ENCODE measurements around the gene LSM7.

The LSM7 gene

GRCh38 chr19:2326699-2327360, 1.6 kb downstream of the LSM7 start:
- Mint-ChIP-seq H3K27me3 (no peaks in the 10 kb centered on the region), H3K36me3 (peaks cover 4% of the 10 kb centered on the region), H3K9me3 (ENCODE audit: low read depth) (no peaks in the 10 kb centered on the region), H3K4me1 (ENCODE audit: low read depth) (peaks cover 61% of the 10 kb centered on the region), H3K4me3 (peak overlapping the region; percentile 98), H3K27ac (peak overlapping the region; percentile 99)

- Mint-ChIP-seq H3K27ac (no peak overlapping the region), H3K9me3 (ENCODE audit: low read depth) (no peaks in the 10 kb centered on the region), H3K36me3 (peaks cover 4% of the 10 kb centered on the region), H3K4me1 (ENCODE audit: low read depth) (peaks cover 47% of the 10 kb centered on the region), H3K4me3 (peak overlapping the region; percentile 72), H3K27me3 (no peaks in the 10 kb centered on the region)
Measured at GRCh38 chr19:2325281-2326046, 2.9 kb downstream of the LSM7 start.

DNA sequence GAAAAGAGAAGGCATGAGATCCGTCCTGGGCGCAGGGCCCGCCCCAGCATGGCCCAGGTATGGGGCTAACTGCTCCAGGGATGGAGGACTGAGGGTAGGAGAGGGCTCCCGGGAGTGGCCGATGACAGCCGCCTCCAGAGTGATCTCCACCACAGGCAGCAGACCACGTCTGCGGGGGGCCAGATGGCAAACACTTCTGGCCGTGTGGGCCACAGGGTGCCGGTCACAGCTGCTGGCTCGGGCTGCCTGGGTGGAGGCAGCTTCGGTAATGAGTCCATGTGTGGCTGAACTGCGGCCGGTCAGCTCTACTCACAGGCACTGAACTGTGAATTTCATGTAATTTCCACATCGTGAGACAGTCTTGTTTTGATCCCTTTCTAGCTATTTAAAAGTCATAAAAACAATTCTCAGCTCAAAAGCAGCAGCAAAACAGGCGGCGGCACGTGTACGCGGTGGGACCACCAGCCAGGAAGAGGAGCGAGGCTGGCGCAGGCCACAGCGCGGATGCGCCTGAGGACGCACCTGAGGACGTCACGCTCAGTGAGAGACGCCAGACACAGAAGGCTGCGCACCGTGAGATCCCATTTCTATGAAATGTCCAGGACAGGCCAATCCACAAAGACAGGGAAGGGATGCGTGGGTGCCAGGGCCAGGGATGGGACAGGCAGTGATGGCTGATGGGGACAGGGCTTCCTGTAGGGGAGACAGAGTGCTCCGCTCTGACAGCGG, 4.0 kb downstream of the LSM7 start:
- Mint-ChIP-seq H3K36me3 (peaks cover 4% of the 10 kb centered on the region), H3K27ac (peak overlapping the region; percentile 34), H3K4me1 (ENCODE audit: low read depth) (peaks cover 38% of the 10 kb centered on the region), H3K9me3 (ENCODE audit: low read depth) (no peaks in the 10 kb centered on the region), H3K27me3 (no peaks in the 10 kb centered on the region), H3K4me3 (no peak overlapping the region)

DNA sequence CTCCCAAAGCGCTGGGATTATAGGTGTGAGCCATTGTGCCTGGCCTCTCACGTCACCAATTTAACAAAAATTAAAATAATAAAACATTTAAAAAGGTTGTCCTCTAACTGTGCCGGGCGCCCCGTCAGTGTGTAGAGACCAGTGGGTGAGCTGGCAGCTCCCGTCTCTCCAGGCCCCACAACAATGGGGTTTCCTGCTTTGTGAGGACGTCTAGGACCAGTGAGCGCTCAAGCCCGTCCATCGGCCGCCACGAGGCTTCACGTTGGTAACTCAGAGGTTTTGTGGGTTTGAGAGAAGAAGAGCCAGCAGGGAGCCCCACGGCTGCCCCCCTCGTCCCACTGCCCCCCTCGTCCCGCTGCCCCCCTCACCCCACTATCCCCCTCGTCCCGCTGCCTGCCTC, 4.7 kb downstream of the LSM7 start:
- Mint-ChIP-seq H3K4me3 (no peak overlapping the region), H3K4me1 (ENCODE audit: low read depth) (peaks cover 35% of the 10 kb centered on the region), H3K9me3 (ENCODE audit: low read depth) (no peaks in the 10 kb centered on the region), H3K36me3 (peaks cover 4% of the 10 kb centered on the region), H3K27ac (no peak overlapping the region), H3K27me3 (no peaks in the 10 kb centered on the region)

GRCh38 chr19:2321565-2322283, 6.7 kb downstream of the LSM7 start:
- H3K27me3 Mint-ChIP-seq: no peaks in the 10 kb centered on the region
- H3K27ac Mint-ChIP-seq: no peak overlapping the region
- peaks cover 22% of the 10 kb centered on the region for H3K4me1 Mint-ChIP-seq (ENCODE audit: low read depth)
- H3K36me3 Mint-ChIP-seq: no peaks in the 10 kb centered on the region
- no peak overlapping the region for H3K4me3 Mint-ChIP-seq
- no peaks in the 10 kb centered on the region for H3K9me3 Mint-ChIP-seq (ENCODE audit: low read depth)

DNA sequence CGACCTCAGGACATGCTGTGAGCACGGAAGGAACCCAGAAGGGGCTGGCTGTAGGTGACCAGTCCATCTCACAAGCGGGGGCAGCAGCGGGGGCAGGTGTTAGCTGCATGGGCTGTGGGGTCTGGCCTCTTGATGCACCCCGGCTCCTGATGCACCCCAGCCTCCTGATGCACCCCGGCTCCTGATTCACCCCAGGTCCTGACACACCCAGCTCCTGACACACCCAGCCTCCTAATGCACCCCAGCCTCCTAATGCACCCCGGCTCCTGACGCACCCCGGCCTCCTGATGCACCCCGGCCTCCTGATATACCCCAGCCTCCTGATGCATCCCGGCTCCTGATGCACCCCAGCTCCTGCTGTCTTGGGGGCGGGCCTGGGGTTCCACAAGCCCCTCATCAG, 7.4 kb downstream of the LSM7 start:
- no peaks in the 10 kb centered on the region for H3K9me3 Mint-ChIP-seq (ENCODE audit: low read depth)
- no peaks in the 10 kb centered on the region for H3K27me3 Mint-ChIP-seq
- no peak overlapping the region for H3K4me3 Mint-ChIP-seq
- no peaks in the 10 kb centered on the region for H3K36me3 Mint-ChIP-seq
- H3K27ac Mint-ChIP-seq: no peak overlapping the region
- peaks cover 14% of the 10 kb centered on the region for H3K4me1 Mint-ChIP-seq (ENCODE audit: low read depth)

- Mint-ChIP-seq H3K4me3 (no peak overlapping the region), H3K9me3 (ENCODE audit: low read depth) (no peaks in the 10 kb centered on the region), H3K4me1 (ENCODE audit: low read depth) (peaks cover 6% of the 10 kb centered on the region), H3K27me3 (peaks cover under 1% of the 10 kb centered on the region), H3K36me3 (no peaks in the 10 kb centered on the region), H3K27ac (no peak overlapping the region)
Measured at GRCh38 chr19:2320049-2320448, 8.3 kb downstream of the LSM7 start.

DNA sequence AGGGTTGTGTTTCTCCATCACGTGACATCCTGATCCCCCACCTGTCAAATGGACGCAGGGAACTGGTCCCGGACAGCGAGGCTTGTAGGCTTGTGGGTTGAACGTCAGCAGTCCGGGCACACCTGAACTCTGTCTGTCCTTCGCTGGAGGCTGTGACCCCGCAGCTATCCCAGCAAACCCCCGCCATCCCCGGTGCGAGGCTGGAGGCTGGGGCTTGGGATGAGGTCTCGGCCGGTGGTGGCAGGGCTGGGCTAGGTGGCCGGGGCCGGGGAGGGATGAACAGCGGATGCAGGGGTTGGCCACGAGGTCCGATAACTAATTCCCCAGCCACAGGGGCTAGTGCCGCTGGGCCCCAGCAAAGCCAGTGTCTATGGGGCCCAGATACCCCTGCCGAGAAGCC, 8.8 kb downstream of the LSM7 start:
- Mint-ChIP-seq H3K27ac (no peak overlapping the region), H3K36me3 (no peaks in the 10 kb centered on the region), H3K4me3 (no peak overlapping the region), H3K27me3 (peaks cover 3% of the 10 kb centered on the region), H3K9me3 (ENCODE audit: low read depth) (no peaks in the 10 kb centered on the region), H3K4me1 (ENCODE audit: low read depth) (peaks cover 3% of the 10 kb centered on the region)

DNA sequence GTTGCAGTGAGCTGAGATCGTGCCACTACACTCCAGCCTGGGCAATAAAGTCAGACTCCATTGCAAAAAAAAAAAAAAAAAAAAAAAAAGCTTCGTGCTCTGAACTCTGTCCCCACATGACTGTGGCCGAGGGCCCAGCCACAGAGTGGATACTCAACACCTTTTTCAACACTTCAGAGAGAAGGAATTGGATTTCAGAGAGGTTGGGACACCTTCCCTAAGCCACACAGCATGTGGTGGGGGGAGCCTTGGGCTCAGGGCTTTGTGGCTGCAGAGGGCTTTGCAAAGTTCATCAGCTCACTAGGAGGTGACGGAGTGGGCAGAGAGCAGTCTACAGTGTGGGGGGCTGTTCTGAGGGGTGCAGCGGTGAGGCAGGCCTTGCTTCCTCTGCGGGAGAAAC, 9.5 kb downstream of the LSM7 start:
- H3K4me3 Mint-ChIP-seq: no peak overlapping the region
- no peak overlapping the region for H3K27ac Mint-ChIP-seq
- H3K36me3 Mint-ChIP-seq: no peaks in the 10 kb centered on the region
- H3K9me3 Mint-ChIP-seq (ENCODE audit: low read depth): no peaks in the 10 kb centered on the region
- peaks cover 3% of the 10 kb centered on the region for H3K27me3 Mint-ChIP-seq
- H3K4me1 Mint-ChIP-seq (ENCODE audit: low read depth): no peaks in the 10 kb centered on the region

DNA sequence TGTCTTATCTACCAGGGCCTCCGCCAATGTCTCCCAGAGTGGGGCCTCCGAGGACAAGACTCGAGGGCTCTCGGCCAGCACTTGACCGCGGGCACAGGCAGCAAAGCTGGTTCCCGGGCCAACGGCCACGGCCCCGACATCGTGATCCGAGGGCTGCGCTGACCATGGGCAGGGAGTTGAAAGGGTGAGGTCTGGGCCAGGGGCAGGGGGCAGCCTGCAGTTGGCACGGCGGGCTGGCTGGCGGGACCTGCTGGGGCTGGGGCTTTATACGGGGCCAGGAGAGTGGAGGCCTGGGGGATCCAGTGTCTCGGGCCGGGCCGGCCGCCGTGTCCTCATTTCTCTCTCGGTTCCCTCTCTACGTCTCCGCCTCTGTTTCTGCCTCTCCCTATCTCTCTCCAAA, 10.6 kb downstream of the LSM7 start:
- H3K4me3 Mint-ChIP-seq: no peak overlapping the region
- no peaks in the 10 kb centered on the region for H3K9me3 Mint-ChIP-seq (ENCODE audit: low read depth)
- H3K27me3 Mint-ChIP-seq: peaks cover 7% of the 10 kb centered on the region
- H3K27ac Mint-ChIP-seq: no peak overlapping the region
- H3K4me1 Mint-ChIP-seq (ENCODE audit: low read depth): peaks cover 4% of the 10 kb centered on the region
- no peaks in the 10 kb centered on the region for H3K36me3 Mint-ChIP-seq

- H3K9me3 Mint-ChIP-seq (ENCODE audit: low read depth): no peaks in the 10 kb centered on the region
- H3K27me3 Mint-ChIP-seq: peaks cover 7% of the 10 kb centered on the region
- no peaks in the 10 kb centered on the region for H3K36me3 Mint-ChIP-seq
- H3K4me3 Mint-ChIP-seq: no peak overlapping the region
- no peak overlapping the region for H3K27ac Mint-ChIP-seq
- H3K4me1 Mint-ChIP-seq (ENCODE audit: low read depth): peaks cover 4% of the 10 kb centered on the region
Measured at GRCh38 chr19:2317300-2317699, 11.1 kb downstream of the LSM7 start.

GRCh38 chr19:2315818-2316353, 12.5 kb downstream of the LSM7 start:
- peaks cover 4% of the 10 kb centered on the region for H3K4me1 Mint-ChIP-seq (ENCODE audit: low read depth)
- no peaks in the 10 kb centered on the region for H3K9me3 Mint-ChIP-seq (ENCODE audit: low read depth)
- H3K4me3 Mint-ChIP-seq: no peak overlapping the region
- H3K36me3 Mint-ChIP-seq: no peaks in the 10 kb centered on the region
- H3K27ac Mint-ChIP-seq: no peak overlapping the region
- peaks cover 7% of the 10 kb centered on the region for H3K27me3 Mint-ChIP-seq

- Mint-ChIP-seq H3K27ac (no peak overlapping the region), H3K9me3 (ENCODE audit: low read depth) (no peaks in the 10 kb centered on the region), H3K36me3 (no peaks in the 10 kb centered on the region), H3K4me1 (ENCODE audit: low read depth) (peaks cover 4% of the 10 kb centered on the region), H3K4me3 (no peak overlapping the region), H3K27me3 (peaks cover 7% of the 10 kb centered on the region)
Measured at GRCh38 chr19:2315121-2315817, 13.1 kb downstream of the LSM7 start.

DNA sequence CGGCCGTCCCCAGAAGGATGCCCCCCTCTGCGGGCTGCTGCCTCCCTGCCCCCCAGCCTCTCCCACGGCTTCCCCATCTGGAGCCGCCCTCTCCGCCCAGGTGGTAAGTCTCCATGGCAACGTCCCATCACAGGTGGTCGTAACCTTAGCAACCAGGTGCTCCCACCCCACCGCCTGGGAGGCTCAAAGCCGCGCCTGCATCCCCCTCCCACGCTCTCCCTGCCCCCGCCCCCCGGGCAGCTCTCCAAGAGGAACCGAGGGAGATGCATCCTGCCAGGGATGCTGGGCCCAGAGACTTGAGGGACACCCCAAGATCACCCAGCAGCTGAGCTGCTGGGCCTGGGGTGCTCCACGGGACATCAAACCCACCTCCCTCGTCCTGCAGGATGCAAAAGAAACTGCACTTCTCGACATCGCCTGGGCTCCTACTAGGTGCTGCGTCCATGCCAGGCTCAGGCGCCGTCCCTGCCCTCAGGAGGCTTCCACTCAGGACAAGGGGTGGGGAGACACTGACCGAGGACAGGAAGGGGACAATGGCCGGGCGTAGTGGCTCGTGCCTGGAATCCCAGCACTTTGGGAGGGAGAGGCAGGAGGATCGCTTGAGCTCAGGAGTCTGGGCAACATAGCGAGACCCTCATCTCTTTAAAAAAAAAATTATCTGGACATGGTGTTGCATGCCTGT, 15.4 kb downstream of the LSM7 start:
- no peak overlapping the region for H3K27ac Mint-ChIP-seq
- no peak overlapping the region for H3K4me3 Mint-ChIP-seq
- peaks cover 6% of the 10 kb centered on the region for H3K4me1 Mint-ChIP-seq (ENCODE audit: low read depth)
- no peaks in the 10 kb centered on the region for H3K9me3 Mint-ChIP-seq (ENCODE audit: low read depth)
- peaks cover 15% of the 10 kb centered on the region for H3K27me3 Mint-ChIP-seq
- H3K36me3 Mint-ChIP-seq: no peaks in the 10 kb centered on the region
